K562 (cell line): ENCODE measurements around the gene AURKB. TPM values are rescaled to one million over a fixed set of nuclear protein-coding genes. Genes with fewer than 3 reads are reported as not detected.

ENCODE experiments used
- BACH1 ChIP-seq: fragments of 200-800 bp; sonication (Bioruptor generic); IDR thresholded peaks from 2 replicates; pipeline ENCODE4 v1.6.1; 2016; ENCODE audit warnings: missing genetic modification characterization, missing compliant biosample characterization
- BRCA1 ChIP-seq, 2 experiments: fragments of 450-650 bp in 1 of 2; sonication (generic) in 1 of 2; formaldehyde crosslinking in 1 of 2; IDR thresholded peaks; 2 replicates each; pipeline versions ENCODE4 v1.5.0 to v1.6.1; 2017 to 2020; ENCODE audit warnings: mild to moderate bottlenecking in 1 of 2, missing genetic modification reagents in 1 of 2
- CBX8 ChIP-seq: fragments of 200-600 bp; sonication (generic); IDR thresholded peaks from 2 replicates; pipeline ENCODE4 v1.6.1; 2012; ENCODE audit warnings: borderline replicate concordance, mixed run types, low read depth, mild to moderate bottlenecking, moderate library complexity, mixed read lengths, low read length, control low read depth, inconsistent platforms; ENCODE audit not compliant: poor library complexity, severe bottlenecking; ENCODE audit errors: extremely low read depth
- GTF2A2 ChIP-seq: IDR thresholded peaks from 2 replicates; pipeline ENCODE4 v1.6.1; 2016; ENCODE audit warnings: mild to moderate bottlenecking, missing genetic modification characterization, missing compliant biosample characterization
- IFI16 ChIP-seq: fragments of 250-450 bp; sonication (Bioruptor Pico); IDR thresholded peaks from 2 replicates; pipeline ENCODE4 v2.1.2; 2022; ENCODE audit warnings: mild to moderate bottlenecking, inconsistent platforms
- JUND ChIP-seq, 2 experiments: IDR thresholded peaks; 2 replicates in 1 of 2; 3 replicates in 1 of 2; pipeline ENCODE4 v1.6.1; 2011; ENCODE audit warnings: borderline replicate concordance in 2 of 2, low read depth in 2 of 2, low read length in 2 of 2, improper control_type of control experiment in 1 of 2, missing biosample characterization in 1 of 2, missing genetic modification characterization in 1 of 2, missing genetic modification reagents in 1 of 2
- MAZ ChIP-seq, 2 experiments: fragments of 450-650 bp in 1 of 2; sonication (generic) in 1 of 2; formaldehyde crosslinking; IDR thresholded peaks in 1 of 2; conservative IDR thresholded peaks in 1 of 2; 2 replicates each; pipeline versions ENCODE4 v1.4.0 to v1.5.0; 2020; ENCODE audit warnings: mild to moderate bottlenecking in 1 of 2, missing genetic modification reagents in 1 of 2
- MTA2 ChIP-seq: fragments of 450-650 bp; IDR thresholded peaks from 2 replicates; pipeline ENCODE4 v1.6.1; 2016; ENCODE audit warnings: low read depth
- MTF1 ChIP-seq: fragments of 250-450 bp; sonication (Bioruptor Pico); IDR thresholded peaks from 2 replicates; pipeline ENCODE4 v1.9.0; 2021; ENCODE audit warnings: moderate library complexity, mild to moderate bottlenecking, inconsistent platforms, borderline replicate concordance
- NFE2L1 ChIP-seq: fragments of 450-650 bp; IDR thresholded peaks from 2 replicates; pipeline ENCODE4 v1.6.1; 2016; ENCODE audit warnings: missing genetic modification characterization, low read depth, mild to moderate bottlenecking, missing compliant biosample characterization, moderate library complexity, borderline replicate concordance
- NFRKB ChIP-seq: fragments of 450-650 bp; IDR thresholded peaks from 2 replicates; pipeline ENCODE4 v1.6.1; 2016; ENCODE audit warnings: low read depth
- RBFOX2 ChIP-seq: fragments of 200-400 bp; formaldehyde crosslinking; IDR thresholded peaks from 2 replicates; pipeline ENCODE4 v1.6.1; 2017; ENCODE audit warnings: low read depth, mild to moderate bottlenecking, low read length, moderate library complexity
- SIN3A ChIP-seq, 2 experiments: fragments of 150-350 bp in 1 of 2; IDR thresholded peaks; 2 replicates each; pipeline ENCODE4 v1.6.1; 2011 to 2016; ENCODE audit warnings: borderline replicate concordance in 2 of 2, low read depth in 2 of 2, low read length in 2 of 2, mild to moderate bottlenecking in 2 of 2, moderate library complexity in 2 of 2; ENCODE audit not compliant: control insufficient read depth in 1 of 2
- SMARCA4 ChIP-seq: fragments of 450-650 bp; IDR thresholded peaks from 2 replicates; pipeline ENCODE4 v1.6.1; 2016
- TGIF2 ChIP-seq: sonication (generic); formaldehyde crosslinking; IDR thresholded peaks from 2 replicates; pipeline ENCODE4 v1.8.1; 2022; ENCODE audit warnings: mild to moderate bottlenecking, missing genetic modification reagents, moderate library complexity
- YY1 ChIP-seq, 3 experiments: IDR thresholded peaks; 2 replicates each; pipeline ENCODE4 v1.6.1; 2011; ENCODE audit warnings: low read length in 2 of 3, mild to moderate bottlenecking in 2 of 3, moderate library complexity in 2 of 3, borderline replicate concordance in 1 of 3, control low read depth in 1 of 3, low read depth in 1 of 3; ENCODE audit not compliant: insufficient read depth in 3 of 3, insufficient replicate concordance in 2 of 3, control insufficient read depth in 1 of 3, insufficient read length in 1 of 3; ENCODE audit errors: extremely low read depth in 1 of 3
- ZBTB17 ChIP-seq: fragments of 450-650 bp; formaldehyde crosslinking; IDR thresholded peaks from 2 replicates; pipeline ENCODE4 v1.4.0; 2020; ENCODE audit warnings: mild to moderate bottlenecking
- ZNF140 ChIP-seq: fragments of 250-450 bp; sonication (Bioruptor Pico); IDR thresholded peaks from 2 replicates; pipeline ENCODE4 v1.8.0; 2021; ENCODE audit warnings: moderate library complexity, mild to moderate bottlenecking, inconsistent platforms
- polyA plus RNA-seq, 8 experiments: library from polyadenylated mRNA; depleted of rRNA in 4 of 8; stranded (reverse) in 5 of 8; unstranded in 3 of 8; fragments of >200 nt; fragmentation: Nextera tagmentation in 2 of 8; fragmentation: Illumina TruSeq in 1 of 8; extraction: Ambion mirVana in 2 of 8; extraction: Trizol in 1 of 8; gene quantifications; 2 replicates each; pipeline versions ENCODE4 v1.2.1 to v1.2.3, GENCODE V29; 2011 to 2014; ENCODE audit warnings: inconsistent platforms in 1 of 8, missing spikeins in 1 of 8
- total RNA-seq, 7 experiments: library from RNA; depleted of rRNA in 6 of 7; stranded (reverse); fragments of >200 nt in 6 of 7; fragmentation: Illumina TruSeq in 2 of 7; extraction: Trizol in 2 of 7; gene quantifications; 2 replicates each; pipeline versions ENCODE4 v1.2.1 to v1.2.3, GENCODE V29; 2011 to 2021; ENCODE audit warnings: low replicate concordance in 1 of 7
- TF ChIP-seq, protein P1 (sequence below): fragments of 250-450 bp; sonication (Bioruptor Pico); IDR thresholded peaks from 2 replicates; pipeline ENCODE4 v1.8.0; 2022; ENCODE audit warnings: moderate library complexity, mild to moderate bottlenecking, inconsistent platforms
- TF ChIP-seq, protein P2 (sequence below): sonication (generic); formaldehyde crosslinking; IDR thresholded peaks from 2 replicates; pipeline ENCODE4 v1.9.0; 2022; ENCODE audit warnings: mild to moderate bottlenecking, missing genetic modification reagents
- TF ChIP-seq, protein P3 (sequence below): fragments of 450-650 bp; IDR thresholded peaks from 2 replicates; pipeline ENCODE4 v1.6.1; 2016; ENCODE audit warnings: missing biosample characterization, missing genetic modification characterization
- TF ChIP-seq, protein P4 (sequence below): fragments of 250-450 bp; sonication (Bioruptor Pico); IDR thresholded peaks from 2 replicates; pipeline ENCODE4 v1.8.0; 2022; ENCODE audit warnings: moderate library complexity, mild to moderate bottlenecking, inconsistent platforms

The AURKB gene
- total and polyA plus RNA-seq, 9 of the 15 experiments (the other 6 are each of a cell fraction or from before 2014, with no cell fraction given): 27.2 to 114 (median 74.8) TPM

DNA sequence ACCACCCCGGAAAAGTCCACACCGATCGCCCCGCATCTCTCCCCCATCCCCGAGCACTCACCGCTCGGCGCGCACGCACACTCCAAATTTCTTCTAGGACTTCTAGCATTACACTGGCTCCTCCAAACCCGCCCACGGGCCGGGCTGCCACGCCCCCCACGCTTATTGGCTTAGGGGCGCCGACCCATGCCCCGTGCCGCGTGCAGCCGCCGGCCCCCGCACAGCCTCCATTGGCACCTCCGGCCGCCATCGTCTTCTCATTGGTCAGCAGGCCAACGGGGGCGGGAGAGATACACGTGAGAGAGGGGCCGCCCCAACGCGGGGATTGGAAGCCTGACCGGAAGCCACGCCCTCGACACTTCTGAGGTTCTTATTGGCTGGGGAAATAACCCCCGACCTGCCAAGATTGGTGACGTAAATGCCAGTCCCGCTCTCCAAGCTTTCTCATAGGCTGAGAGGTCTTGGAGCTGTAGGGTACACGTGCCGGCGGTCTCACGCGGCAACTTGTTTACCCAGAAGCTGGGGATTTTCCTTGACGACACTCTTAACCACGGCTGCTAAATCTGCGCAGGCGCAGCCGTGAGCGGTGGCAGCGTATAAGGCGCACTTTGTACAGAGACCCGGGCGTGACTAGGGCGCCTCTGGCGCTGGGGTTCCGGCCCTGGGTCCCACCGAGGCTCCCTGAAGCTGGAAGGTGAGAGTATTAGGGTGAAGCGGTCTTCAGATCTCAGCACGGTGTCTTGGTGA is 54.0 kb downstream of the AURKB start (continued):
- TF ChIP-seq SMARCA4 (no peak), YY1 (IDR thresholded peaks at IDR 0.05; ENCODE audit: borderline replicate concordance in 1 of 3, control insufficient read depth in 1 of 3, extremely low read depth in 1 of 3, insufficient read depth in 3 of 3, insufficient read length in 1 of 3, insufficient replicate concordance in 2 of 3, low read depth in 1 of 3, low read length in 2 of 3) (peak in 2 of 3 experiments; percentile 79 to 83), SIN3A (IDR thresholded peaks at IDR 0.05; ENCODE audit: borderline replicate concordance in 2 of 2, control insufficient read depth in 1 of 2, low read depth in 2 of 2, low read length in 2 of 2) (peak; percentile 49 to 68; a peak in 2 of 4 replicates), MTA2 (no peak; the same call in 1 of the 2 replicates), ZBTB17 (CRISPR knock-in tag) (no peak), MTF1 (CRISPR knock-in tag) (no peak), GTF2A2 (tag) (no peak), CBX8 (no peak), NFRKB (no peak), IFI16 (CRISPR knock-in tag) (no peak), TGIF2 (no peak), MAZ (CRISPR knock-in tag; conservative IDR thresholded peaks at IDR 0.05 in 1 of 2, IDR thresholded peaks at IDR 0.05 in 1 of 2) (peak; percentile 45 to 75), ZNF140 (CRISPR knock-in tag) (no peak), RBFOX2 (peak; percentile 82), NFE2L1 (tag) (no peak), BACH1 (no peak), BRCA1 (IDR thresholded peaks at IDR 0.05) (no peak), BRCA1 (CRISPR knock-in tag; IDR thresholded peaks at IDR 0.05) (no peak), JUND (IDR thresholded peaks at IDR 0.05; ENCODE audit: borderline replicate concordance, low read depth, low read length) (peak; percentile 5; the same call in 1 of the 2 replicates), JUND (tag; IDR thresholded peaks at IDR 0.05; ENCODE audit: borderline replicate concordance, low read depth, low read length) (0 out of 3 replicates have a peak, but pooled peaks have one; percentile 15)
- TF ChIP-seq, protein P1, sequence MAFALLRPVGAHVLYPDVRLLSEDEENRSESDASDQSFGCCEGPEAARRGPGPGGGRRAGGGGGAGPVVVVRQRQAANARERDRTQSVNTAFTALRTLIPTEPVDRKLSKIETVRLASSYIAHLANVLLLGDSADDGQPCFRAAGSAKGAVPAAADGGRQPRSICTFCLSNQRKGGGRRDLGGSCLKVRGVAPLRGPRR (CRISPR knock-in tag): no peak
- TF ChIP-seq, protein P2, sequence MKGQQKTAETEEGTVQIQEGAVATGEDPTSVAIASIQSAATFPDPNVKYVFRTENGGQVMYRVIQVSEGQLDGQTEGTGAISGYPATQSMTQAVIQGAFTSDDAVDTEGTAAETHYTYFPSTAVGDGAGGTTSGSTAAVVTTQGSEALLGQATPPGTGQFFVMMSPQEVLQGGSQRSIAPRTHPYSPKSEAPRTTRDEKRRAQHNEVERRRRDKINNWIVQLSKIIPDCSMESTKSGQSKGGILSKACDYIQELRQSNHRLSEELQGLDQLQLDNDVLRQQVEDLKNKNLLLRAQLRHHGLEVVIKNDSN (CRISPR knock-in tag): peak; percentile 91
- TF ChIP-seq, protein P3, sequence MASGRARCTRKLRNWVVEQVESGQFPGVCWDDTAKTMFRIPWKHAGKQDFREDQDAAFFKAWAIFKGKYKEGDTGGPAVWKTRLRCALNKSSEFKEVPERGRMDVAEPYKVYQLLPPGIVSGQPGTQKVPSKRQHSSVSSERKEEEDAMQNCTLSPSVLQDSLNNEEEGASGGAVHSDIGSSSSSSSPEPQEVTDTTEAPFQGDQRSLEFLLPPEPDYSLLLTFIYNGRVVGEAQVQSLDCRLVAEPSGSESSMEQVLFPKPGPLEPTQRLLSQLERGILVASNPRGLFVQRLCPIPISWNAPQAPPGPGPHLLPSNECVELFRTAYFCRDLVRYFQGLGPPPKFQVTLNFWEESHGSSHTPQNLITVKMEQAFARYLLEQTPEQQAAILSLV (tag): no peak
- TF ChIP-seq, protein P4, sequence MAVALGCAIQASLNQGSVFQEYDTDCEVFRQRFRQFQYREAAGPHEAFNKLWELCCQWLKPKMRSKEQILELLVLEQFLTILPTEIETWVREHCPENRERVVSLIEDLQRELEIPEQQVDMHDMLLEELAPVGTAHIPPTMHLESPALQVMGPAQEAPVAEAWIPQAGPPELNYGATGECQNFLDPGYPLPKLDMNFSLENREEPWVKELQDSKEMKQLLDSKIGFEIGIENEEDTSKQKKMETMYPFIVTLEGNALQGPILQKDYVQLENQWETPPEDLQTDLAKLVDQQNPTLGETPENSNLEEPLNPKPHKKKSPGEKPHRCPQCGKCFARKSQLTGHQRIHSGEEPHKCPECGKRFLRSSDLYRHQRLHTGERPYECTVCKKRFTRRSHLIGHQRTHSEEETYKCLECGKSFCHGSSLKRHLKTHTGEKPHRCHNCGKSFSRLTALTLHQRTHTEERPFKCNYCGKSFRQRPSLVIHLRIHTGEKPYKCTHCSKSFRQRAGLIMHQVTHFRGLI (CRISPR knock-in tag): no peak
